Ovary (tissue), 3 donors: ENCODE results near the gene YAP1.
A peak's percentile ranks its signal among the peaks of the same experiment; 100 is the strongest.

Experiments
- CTCF ChIP-seq, 3 donors: fragments of 450-650 bp in 2 of 3; fragments of 200-600 bp in 1 of 3; IDR thresholded peaks; one replicate each; pipeline versions ENCODE4 v1.5.1 to v1.8.0; 2016 to 2022; ENCODE audit warnings: antibody characterized with exemption in 3 of 3, mild to moderate bottlenecking in 1 of 3
- EP300 ChIP-seq: sonication (generic); formaldehyde crosslinking; IDR thresholded peaks from one replicate; pipeline ENCODE4 v1.6.1; 2017; ENCODE audit warnings: antibody characterized with exemption
- donor health status: DM: no; HTN: no; CAD: no.

GRCh38 chr11:102111787-102112508, 1.7 kb downstream of the YAP1 start:
- TF ChIP-seq EP300 (peak; percentile 28), CTCF (IDR thresholded peaks at IDR 0.05) (no peak)
